IMR-90 (cell line): ENCODE data around the gene PRR23E. TPM values are rescaled to one million over a fixed set of nuclear protein-coding genes. Genes with fewer than 3 reads are reported as not detected.

ENCODE experiments used
- ATAC-seq: fragments of 200-7000 bp; cut with Tn5 transposase; 2 replicates; pipeline ENCODE4 v1.9.1; 2020; ENCODE audit warnings: low read depth, mild to moderate bottlenecking, moderate library complexity
- BruUV-seq: library from RNA; stranded (reverse); fragments of 400-500 nt; replicated peaks from 2 replicates; lab custom pipeline; 2021; lab: Mats Ljungman, UMichigan
- CTCF ChIA-PET: fragments of 300-600 bp; formaldehyde crosslinking; extraction: SDS; loops from one replicate; lab custom pipeline; 2021; ENCODE audit warnings: antibody characterized with exemption; lab: Yijun Ruan, JAX
- POLR2A ChIA-PET: fragments of 300-600 bp; sonication (Branson Sonifier 250); formaldehyde crosslinking; loops from one replicate; lab custom pipeline; 2022; ENCODE audit warnings: antibody characterized with exemption; ENCODE audit not compliant: unreplicated experiment; lab: Charles Lee
- DNase-seq: peaks from one replicate; pipeline ENCODE4 v3.0.0; 2013
- H2AFZ ChIP-seq: replicated peaks from 2 replicates; pipeline ENCODE3; 2013; ENCODE audit warnings: low read length, mild to moderate bottlenecking; ENCODE audit not compliant: poor library complexity
- H2AK5ac ChIP-seq: 2 replicates; pipeline ENCODE4 v1.6.1; 2013; ENCODE audit warnings: low read depth, low read length, inconsistent platforms
- H2AK9ac ChIP-seq: replicated peaks from 2 replicates; pipeline ENCODE3; 2013; ENCODE audit warnings: mild to moderate bottlenecking, low read depth, low read length, moderate library complexity; ENCODE audit not compliant: poor library complexity
- H2BK120ac ChIP-seq: 2 replicates; pipeline ENCODE4 v1.6.1; 2013; ENCODE audit warnings: low read depth, low read length, inconsistent platforms
- H2BK15ac ChIP-seq: 3 replicates; pipeline ENCODE4 v1.6.1; 2013; ENCODE audit warnings: low read depth, low read length, inconsistent platforms
- H2BK20ac ChIP-seq: 2 replicates; pipeline ENCODE4 v1.6.1; 2013; ENCODE audit warnings: low read depth, mild to moderate bottlenecking, inconsistent platforms, low read length, moderate library complexity
- H2BK5ac ChIP-seq: 2 replicates; pipeline ENCODE4 v1.6.1; 2013; ENCODE audit warnings: mild to moderate bottlenecking, low read depth, low read length, inconsistent platforms; ENCODE audit not compliant: poor library complexity, severe bottlenecking
- H3K14ac ChIP-seq: replicated peaks from 2 replicates; pipeline ENCODE4 v1.6.1; 2013; ENCODE audit warnings: low read depth, low read length, inconsistent platforms
- H3K18ac ChIP-seq: 2 replicates; pipeline ENCODE4 v1.6.1; 2013; ENCODE audit warnings: low read depth, low read length, control low read depth
- H3K23ac ChIP-seq: 2 replicates; pipeline ENCODE4 v1.6.1; 2013; ENCODE audit warnings: low read depth, low read length, inconsistent platforms
- H3K27ac ChIP-seq: 2 replicates; pipeline ENCODE4 v1.5.1; 2013; ENCODE audit warnings: mild to moderate bottlenecking, control low read depth, low read length; ENCODE audit not compliant: insufficient read depth
- H3K27me3 ChIP-seq: 2 replicates; pipeline ENCODE4 v1.6.1; 2013; ENCODE audit warnings: low read length; ENCODE audit not compliant: control insufficient read depth, insufficient read depth
- H3K36me3 ChIP-seq: 2 replicates; pipeline ENCODE4 v1.6.1; 2013; ENCODE audit warnings: low read length, mixed read lengths; ENCODE audit not compliant: control insufficient read depth, insufficient read depth
- H3K4ac ChIP-seq: 2 replicates; pipeline ENCODE4 v1.6.1; 2013; ENCODE audit warnings: low read depth, low read length, inconsistent platforms
- H3K4me1 ChIP-seq: 2 replicates; pipeline ENCODE4 v1.6.1; 2013; ENCODE audit warnings: low read length, mixed read lengths; ENCODE audit not compliant: control insufficient read depth, insufficient read depth
- H3K4me2 ChIP-seq: 2 replicates; pipeline ENCODE4 v1.6.1; 2013; ENCODE audit warnings: low read depth, mild to moderate bottlenecking, control low read depth, low read length, moderate library complexity
- H3K4me3 ChIP-seq: 2 replicates; pipeline ENCODE4 v1.5.1; 2013; ENCODE audit warnings: low read depth, mild to moderate bottlenecking, control low read depth, low read length, moderate library complexity; ENCODE audit not compliant: insufficient read depth
- H3K56ac ChIP-seq: 2 replicates; pipeline ENCODE4 v1.6.1; 2013; ENCODE audit warnings: low read length, inconsistent platforms; ENCODE audit not compliant: insufficient read depth; ENCODE audit errors: extremely low read depth
- H3K79me1 ChIP-seq, 2 experiments: 2 replicates each; pipeline ENCODE4 v1.6.1; 2013; ENCODE audit warnings: low read length in 2 of 2, inconsistent platforms in 1 of 2, low read depth in 1 of 2
- H3K9ac ChIP-seq: 2 replicates; pipeline ENCODE4 v1.6.1; 2013; ENCODE audit warnings: low read depth, low read length, control low read depth
- H3K9me1 ChIP-seq: 2 replicates; pipeline ENCODE4 v1.6.1; 2013; ENCODE audit warnings: low read length, inconsistent platforms; ENCODE audit not compliant: insufficient read depth
- H3K9me3 ChIP-seq: 2 replicates; pipeline ENCODE4 v1.6.1; 2013; ENCODE audit warnings: low read length; ENCODE audit not compliant: control insufficient read depth, insufficient read depth
- H4K20me1 ChIP-seq: 2 replicates; pipeline ENCODE4 v1.6.1; 2013; ENCODE audit warnings: low read length, inconsistent platforms; ENCODE audit not compliant: insufficient read depth
- H4K5ac ChIP-seq: 2 replicates; pipeline ENCODE4 v1.6.1; 2013; ENCODE audit warnings: mild to moderate bottlenecking, low read depth, low read length, control low read depth
- H4K8ac ChIP-seq, 2 experiments: 2 replicates each; pipeline ENCODE4 v1.6.1; 2013; ENCODE audit warnings: low read depth in 2 of 2, low read length in 2 of 2, control low read depth in 1 of 2, inconsistent platforms in 1 of 2
- H4K91ac ChIP-seq: 2 replicates; pipeline ENCODE4 v1.6.1; 2013; ENCODE audit warnings: low read depth, low read length, inconsistent platforms; ENCODE audit not compliant: insufficient read depth
- FOS ChIP-seq: fragments of 150-350 bp; IDR thresholded peaks from 2 replicates; pipeline ENCODE4 v1.6.1; 2016; ENCODE audit warnings: low read depth, low read length
- MAZ ChIP-seq: IDR thresholded peaks from 2 replicates; pipeline ENCODE4 v1.6.1; 2012; ENCODE audit warnings: low read depth, mild to moderate bottlenecking, low read length, improper control_type of control experiment, moderate library complexity, borderline replicate concordance
- NFE2L2 ChIP-seq: fragments of 150-350 bp; IDR thresholded peaks from 2 replicates; pipeline ENCODE4 v1.6.1; 2016; ENCODE audit warnings: low read depth, mild to moderate bottlenecking, low read length
- RCOR1 ChIP-seq: IDR thresholded peaks from 2 replicates; pipeline ENCODE4 v1.6.1; 2012; ENCODE audit warnings: mild to moderate bottlenecking, low read length, improper control_type of control experiment; ENCODE audit not compliant: insufficient replicate concordance
- WGBS, 2 experiments: methylation state at CpG; one replicate each; pipeline versions ENCODE4 v1.1.5 to v1.1.7; 2013; ENCODE audit warnings: missing lambda C conversion rate in 2 of 2; ENCODE audit not compliant: insufficient read length in 1 of 2; ENCODE audit errors: extremely low coverage in 2 of 2; 5-methylcytosine and 5-hydroxymethylcytosine counted together
- dilution Hi-C: fragments of 300-500 bp; cut with HindIII; formaldehyde crosslinking; loops from one replicate; pipeline ENCODE4 v1.14.3; 2018; ENCODE audit warnings: low sequenced_read_pairs; ENCODE audit not compliant: unreplicated experiment
- in situ Hi-C: fragments of 300-500 bp; cut with MboI; formaldehyde crosslinking; loops from 3 replicates; pipeline ENCODE4 v1.14.3; 2019; ENCODE audit warnings: low sequenced_read_pairs, inconsistent platforms, mixed read lengths
- intact Hi-C: fragments of 100-400 bp; cut with micrococcal nuclease; formaldehyde crosslinking; loops from 2 replicates; pipeline ENCODE4 v1.10.0; 2022
- polyA plus RNA-seq, 3 experiments: library from polyadenylated mRNA; depleted of rRNA; stranded (reverse); fragments of >200 nt; gene quantifications; 2 replicates each; pipeline ENCODE4 v1.2.3, GENCODE V29; 2012; ENCODE audit warnings: low replicate concordance in 1 of 3
- total RNA-seq: library from RNA; depleted of rRNA; stranded (reverse); fragments of >200 nt; gene quantifications from 2 replicates; pipeline ENCODE4 v1.2.3, GENCODE V29; 2012

The PRR23E gene
- total and polyA plus RNA-seq, 2 of the 4 experiments (the other 2 are of a cell fraction): not detected

- H3K56ac ChIP-seq: no peak overlapping the region
- no peak overlapping the region for H2BK120ac ChIP-seq
- H3K23ac ChIP-seq: no peak overlapping the region
- H4K20me1 ChIP-seq: no peaks in the 10 kb centered on the region
- no peak overlapping the region for H4K91ac ChIP-seq
- no peak overlapping the region for H3K14ac ChIP-seq
- no peaks in the 10 kb centered on the region for H3K4me1 ChIP-seq
- DNase-seq (no peak), ATAC-seq (no peak)
- no peak overlapping the region for H4K8ac ChIP-seq
- H3K4ac ChIP-seq: no peak overlapping the region
- BruUV-seq: no TSS peak
- no peaks in the 10 kb centered on the region for H3K9me1 ChIP-seq
- in situ Hi-C loops (no loop called here), intact Hi-C loops (no loop called here), dilution Hi-C loops (no loop called here)
- no peak for TF ChIP-seq NFE2L2
- no peak for TF ChIP-seq RCOR1
- no peak for TF ChIP-seq MAZ
- TF ChIP-seq FOS: no peak
- H2BK20ac ChIP-seq: no peak overlapping the region
- no peak overlapping the region for H3K4me3 ChIP-seq
- no peak overlapping the region for H2AFZ ChIP-seq
- no peak overlapping the region for H3K9ac ChIP-seq
- WGBS, 2 experiments: no CpG with 5 or more reads among the region's 10 CpGs
- H3K27me3 ChIP-seq: peaks cover 16% of the 10 kb centered on the region
- no peak overlapping the region for H3K4me2 ChIP-seq
- H3K79me1 ChIP-seq: no peaks in the 10 kb centered on the region
- H2BK15ac ChIP-seq: no peak overlapping the region
- H3K9me3 ChIP-seq: no peaks in the 10 kb centered on the region
- H4K5ac ChIP-seq: no peak overlapping the region
- H2AK5ac ChIP-seq: no peak overlapping the region
- H2BK5ac ChIP-seq: no peak overlapping the region
- no peak overlapping the region for H3K18ac ChIP-seq
- H3K36me3 ChIP-seq: no peaks in the 10 kb centered on the region
- ChIA-PET POLR2A (no interaction called here), CTCF (no interaction called here)
- no peak overlapping the region for H2AK9ac ChIP-seq
- no peak overlapping the region for H3K27ac ChIP-seq
Measured at GRCh38 chr3:127221446-127222035, 28.6 kb downstream of the PRR23E start.
